CD4-positive, alpha-beta T cell treated with Interleukin-17A for 1 hour (primary cell): ENCODE results near the gene CNBP.
A peak's percentile ranks its signal among the peaks of the same experiment; 100 is the strongest.

ENCODE experiments used
- DNase-seq: peaks from one replicate; pipeline ENCODE4 v3.0.0-alpha.2; 2020

Gene CNBP

DNA sequence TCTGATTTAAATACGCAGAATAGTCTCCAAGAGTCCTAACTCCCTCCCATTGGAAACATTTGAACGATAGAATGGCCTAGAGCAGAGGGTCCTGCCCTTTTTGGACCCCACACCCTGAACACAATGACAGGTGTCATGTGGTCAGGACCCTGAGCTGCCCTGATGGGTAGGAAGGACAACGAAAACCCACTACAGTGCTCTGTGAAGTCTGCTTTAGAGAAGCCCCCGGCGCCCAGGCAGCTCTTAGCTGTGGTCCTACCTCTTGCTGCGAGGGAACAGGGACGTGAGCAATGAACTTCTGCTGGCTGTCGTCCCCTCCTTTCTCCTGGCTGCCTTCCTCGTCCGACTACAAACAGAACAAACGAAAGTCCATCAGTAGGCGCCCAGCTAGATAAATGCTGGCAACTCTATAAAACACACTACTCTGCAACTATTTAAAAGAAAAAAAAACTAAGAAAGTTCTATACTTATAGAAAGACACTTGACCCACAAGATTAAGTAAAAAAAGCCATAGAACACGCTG lies 53.3 kb downstream of the CNBP start:
- no peak for DNase-seq

DNA sequence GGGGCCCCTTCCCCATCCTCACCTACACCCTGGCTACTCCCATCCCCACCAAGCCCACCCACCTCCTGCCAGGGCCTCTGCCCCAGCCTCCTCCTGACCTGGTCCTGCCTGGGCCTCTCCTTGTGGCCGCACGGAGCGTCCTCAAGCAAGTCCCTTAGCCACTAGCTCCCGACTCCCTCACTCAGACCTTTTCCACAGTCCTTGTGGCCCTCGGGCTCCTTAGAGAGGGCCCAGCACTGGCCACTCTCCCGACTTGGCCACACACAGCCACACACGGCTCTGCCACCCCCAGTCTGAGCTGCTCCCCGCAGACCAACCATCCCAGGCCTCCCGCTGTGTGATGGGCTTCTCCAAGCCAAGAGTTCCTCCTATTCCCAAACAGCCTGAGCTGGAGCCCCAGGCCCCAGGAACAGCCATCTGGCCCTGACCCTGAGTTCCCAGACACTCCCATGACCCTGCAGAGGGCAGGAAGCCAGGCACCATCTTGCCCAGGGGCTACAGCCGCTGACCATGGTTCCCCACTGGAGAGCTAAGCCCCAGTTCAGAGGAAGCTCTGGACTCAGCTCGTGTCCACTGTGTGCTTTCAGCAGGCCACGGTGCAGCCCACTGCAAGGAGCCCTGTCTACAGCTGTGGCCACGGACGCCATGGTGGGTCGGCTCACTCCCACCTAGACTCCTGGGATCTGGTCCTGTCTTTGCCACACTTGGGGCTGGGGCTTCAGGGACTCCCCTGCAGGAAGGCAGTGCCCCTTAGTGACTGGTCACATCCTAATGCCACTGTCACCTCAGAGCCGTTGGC lies 55.1 kb downstream of the CNBP start:
- DNase-seq: no peak

GRCh38 chr3:129126726-129127280 lies 56.9 kb downstream of the CNBP start:
- DNase-seq: no peak

GRCh38 chr3:129123314-129124060 lies 60.2 kb downstream of the CNBP start:
- peak; percentile 38 for DNase-seq

GRCh38 chr3:129122412-129123011 lies 61.2 kb downstream of the CNBP start:
- no peak for DNase-seq

DNA sequence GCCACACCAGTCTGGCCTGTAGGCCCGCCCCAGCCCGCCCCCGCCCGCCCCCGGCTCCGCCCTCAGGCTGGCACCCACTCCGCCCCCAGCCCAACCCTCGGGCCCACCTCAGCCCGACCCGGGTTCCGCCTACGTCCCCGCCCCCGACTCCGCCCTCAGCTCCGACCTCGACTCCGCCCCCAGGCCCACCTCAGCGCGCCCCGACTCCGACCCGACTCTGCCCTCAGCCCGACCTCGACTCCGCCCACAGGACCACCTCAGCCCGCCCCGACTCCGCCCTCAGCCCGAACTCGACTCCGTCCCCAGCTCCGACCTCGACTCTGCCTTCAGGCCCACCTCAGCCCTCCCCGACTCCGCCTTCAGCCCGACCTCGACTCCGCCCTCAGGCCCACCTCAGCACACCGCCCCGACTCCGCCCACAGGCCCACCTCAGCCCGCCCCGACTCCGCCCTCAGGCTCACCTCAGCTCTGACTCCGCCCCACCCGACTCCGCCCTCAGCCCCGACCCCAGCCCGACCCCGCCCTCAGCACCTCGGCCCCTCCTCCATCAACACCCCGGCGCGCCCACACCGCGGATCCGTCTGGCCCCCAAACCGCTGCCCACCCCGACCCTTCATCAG lies 61.8 kb downstream of the CNBP start, which contains the start of gene RAB43:
Gene RAB43, minus strand, starts transcription at position 13 of the 620 bp plus-strand sequence. CDS start 315 bp downstream, outside the sequence.
- peak; percentile 92 for DNase-seq

GRCh38 chr3:129121016-129121791 lies 62.5 kb downstream of the CNBP start:
- DNase-seq: no peak

DNA sequence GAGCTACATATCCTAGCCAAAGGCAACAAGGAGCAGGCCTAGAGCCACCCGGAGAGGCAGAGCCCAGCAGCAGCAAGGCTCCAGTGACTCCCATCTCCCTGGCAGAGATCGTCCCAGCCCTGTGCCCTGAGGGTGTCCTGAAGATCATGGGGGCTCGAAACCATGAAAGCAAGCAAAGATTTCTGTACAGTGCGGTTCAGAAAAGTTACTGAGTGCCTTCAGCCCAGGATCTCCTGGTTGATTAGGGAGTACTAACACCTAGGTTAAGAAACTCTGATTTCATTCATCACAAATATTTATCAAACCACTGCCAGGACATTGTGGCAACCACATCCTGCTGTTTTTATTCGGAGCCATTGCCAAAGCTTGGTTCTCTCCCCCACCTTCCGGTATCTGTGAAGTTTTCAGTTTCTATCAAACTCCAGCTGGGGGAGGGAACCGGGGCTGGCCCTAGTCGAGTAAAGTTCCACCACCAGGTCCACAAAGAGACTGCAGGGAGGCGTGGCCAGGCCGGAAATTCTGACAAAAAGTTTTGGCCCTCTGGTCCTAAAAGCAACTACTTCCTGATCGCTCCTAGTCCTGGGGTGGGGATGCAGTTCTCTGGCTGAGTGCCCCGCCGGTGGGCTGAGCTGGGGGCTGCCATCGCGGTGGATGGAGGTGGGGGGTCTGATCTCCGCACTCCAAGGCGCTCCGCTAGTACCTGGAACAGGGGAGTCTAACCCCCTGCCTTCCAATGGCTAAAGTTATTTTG lies 63.3 kb downstream of the CNBP start:
- peak; percentile 95 for DNase-seq

GRCh38 chr3:129119365-129120100 lies 64.2 kb downstream of the CNBP start:
- DNase-seq: peak; percentile 32

- DNase-seq: peak; percentile 87
These were observed 65.0 kb downstream of the CNBP start for GRCh38 chr3:129118745-129119144.
